Stimulated activated naive CD8-positive, alpha-beta T cell treated with anti-CD3 and anti-CD28 coated beads, Interleukin-15, Interleukin-2, amounts not matched to agents 100 U/mL and 50 U/mL, for 24 hours (primary cell): ENCODE data around the gene RAB10.

Experiments
- ATAC-seq: fragments of 150-1000 bp; cut with Tn5 transposase; one replicate; pipeline ENCODE4 v1.10.0; 2021
- DNase-seq: peaks from one replicate; pipeline ENCODE4 v3.0.0; 2021

The RAB10 gene

GRCh38 chr2:26179446-26179913 lies 145.6 kb downstream of the RAB10 start:
- ATAC-seq: no peak
- DNase-seq: no peak

- ATAC-seq: no peak
- DNase-seq: no peak
These were observed 148.6 kb downstream of the RAB10 start for GRCh38 chr2:26182441-26182840.

- DNase-seq (no peak), ATAC-seq (no peak)
These were observed 149.2 kb downstream of the RAB10 start for GRCh38 chr2:26182887-26183630.

GRCh38 chr2:26184121-26184520 lies 150.2 kb downstream of the RAB10 start:
- ATAC-seq (no peak), DNase-seq (no peak)

GRCh38 chr2:26184555-26185303 lies 150.8 kb downstream of the RAB10 start:
- peak; percentile 84 for DNase-seq
- peak; percentile 95 for ATAC-seq

- ATAC-seq (no peak), DNase-seq (no peak)
These were observed 151.5 kb downstream of the RAB10 start for GRCh38 chr2:26185304-26185928.

GRCh38 chr2:26185954-26186770 lies 152.3 kb downstream of the RAB10 start:
- DNase-seq: no peak
- no peak for ATAC-seq
